Testis (tissue), 3 donors: ENCODE measurements around the gene SLC37A1. TPM values are rescaled to one million over a fixed set of nuclear protein-coding genes. Genes with fewer than 3 reads are reported as not detected.

ENCODE experiments used
- DNase-seq: peaks from one replicate; pipeline ENCODE4 v3.0.0-alpha.2; 2019
- H3K27ac ChIP-seq, 2 donors: fragments of 200-600 bp; sonication (generic); one replicate each; pipeline ENCODE4 v1.5.1; 2019
- H3K27me3 ChIP-seq: fragments of 200-600 bp; sonication (generic); one replicate; pipeline ENCODE4 v1.5.1; 2019
- H3K36me3 ChIP-seq: fragments of 200-600 bp; sonication (generic); one replicate; pipeline ENCODE4 v1.5.1; 2017; ENCODE audit warnings: low read depth; ENCODE audit errors: missing control alignments
- H3K4me1 ChIP-seq: fragments of 200-600 bp; sonication (generic); one replicate; pipeline ENCODE4 v1.5.1; 2019
- H3K4me3 ChIP-seq, 2 donors: fragments of 200-600 bp; sonication (generic); one replicate each; pipeline ENCODE4 v1.5.1; 2017 to 2019
- H3K9me3 ChIP-seq: fragments of 200-600 bp; sonication (generic); one replicate; pipeline ENCODE4 v1.5.1; 2017
- POLR2A ChIP-seq: fragments of 450-650 bp; IDR thresholded peaks from one replicate; pipeline ENCODE4 v1.6.1; 2017; ENCODE audit warnings: antibody characterized with exemption, mild to moderate bottlenecking, moderate library complexity
- WGBS, 2 donors: methylation state at CpG; one replicate each; pipeline ENCODE4 v1.1.5; 2018; 5-methylcytosine and 5-hydroxymethylcytosine counted together
- intact Hi-C: fragments of 100-400 bp; cut with DNase I; formaldehyde crosslinking; loops from one replicate; pipeline ENCODE4 v1.15.1; 2023; ENCODE audit warnings: low total_unique reads
- polyA plus RNA-seq: library from polyadenylated mRNA; stranded (reverse); fragments of 350-450 nt; fragmentation: Illumina TruSeq; extraction: RNeasy Lipid Tissue Mini Kit (QIAGEN cat#74804); gene quantifications from one replicate; pipeline ENCODE4 v1.2.3, GENCODE V29; 2014; ENCODE audit warnings: low read depth, low replicate concordance; ENCODE audit not compliant: insufficient read depth
- total RNA-seq, 2 donors: library from RNA; depleted of rRNA; stranded (reverse); fragments of >200 nt; gene quantifications; one replicate each; pipeline ENCODE4 v1.2.3, GENCODE V29; 2016
- TF ChIP-seq, protein P1 (sequence below), 3 experiments: fragments of 450-650 bp in 2 of 3; fragments of 200-600 bp in 1 of 3; sonication (generic) in 1 of 3; IDR thresholded peaks; one replicate each; pipeline ENCODE4 v1.5.1; 2016 to 2019; ENCODE audit warnings: antibody characterized with exemption in 3 of 3, mild to moderate bottlenecking in 2 of 3, moderate library complexity in 1 of 3

Gene SLC37A1
- total and polyA plus RNA-seq, 3 donors from 2014 or later: 22.6 to 48.3 (median 24.3) TPM

DNA sequence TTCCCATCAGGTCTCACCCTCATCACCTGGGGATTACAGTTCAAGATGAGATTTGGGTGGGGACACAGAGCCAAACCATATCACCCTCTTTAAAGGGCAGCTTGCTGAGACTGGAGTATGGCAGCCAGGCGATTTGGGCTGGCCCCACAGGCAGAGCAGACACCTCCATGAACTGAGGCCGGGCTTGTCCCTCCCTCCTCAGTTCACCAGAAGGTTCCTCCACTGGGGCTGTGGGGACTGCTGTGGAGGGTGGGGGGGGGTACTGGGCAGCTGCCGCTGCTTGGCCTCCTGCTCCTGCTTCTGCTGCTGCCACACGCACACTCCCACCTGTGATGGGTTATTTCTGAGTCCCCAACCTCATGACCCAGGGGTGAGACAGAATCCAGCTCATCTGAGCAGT lies 85.8 kb downstream of the SLC37A1 start:
- Histone ChIP-seq H3K27ac (no peak overlapping the region), H3K4me1 (no peaks in the 10 kb centered on the region), H3K9me3 (no peaks in the 10 kb centered on the region), H3K36me3 (no peaks in the 10 kb centered on the region), H3K4me3 (no peak overlapping the region), H3K27me3 (no peaks in the 10 kb centered on the region)
- TF ChIP-seq, protein P1, sequence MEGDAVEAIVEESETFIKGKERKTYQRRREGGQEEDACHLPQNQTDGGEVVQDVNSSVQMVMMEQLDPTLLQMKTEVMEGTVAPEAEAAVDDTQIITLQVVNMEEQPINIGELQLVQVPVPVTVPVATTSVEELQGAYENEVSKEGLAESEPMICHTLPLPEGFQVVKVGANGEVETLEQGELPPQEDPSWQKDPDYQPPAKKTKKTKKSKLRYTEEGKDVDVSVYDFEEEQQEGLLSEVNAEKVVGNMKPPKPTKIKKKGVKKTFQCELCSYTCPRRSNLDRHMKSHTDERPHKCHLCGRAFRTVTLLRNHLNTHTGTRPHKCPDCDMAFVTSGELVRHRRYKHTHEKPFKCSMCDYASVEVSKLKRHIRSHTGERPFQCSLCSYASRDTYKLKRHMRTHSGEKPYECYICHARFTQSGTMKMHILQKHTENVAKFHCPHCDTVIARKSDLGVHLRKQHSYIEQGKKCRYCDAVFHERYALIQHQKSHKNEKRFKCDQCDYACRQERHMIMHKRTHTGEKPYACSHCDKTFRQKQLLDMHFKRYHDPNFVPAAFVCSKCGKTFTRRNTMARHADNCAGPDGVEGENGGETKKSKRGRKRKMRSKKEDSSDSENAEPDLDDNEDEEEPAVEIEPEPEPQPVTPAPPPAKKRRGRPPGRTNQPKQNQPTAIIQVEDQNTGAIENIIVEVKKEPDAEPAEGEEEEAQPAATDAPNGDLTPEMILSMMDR (IDR thresholded peaks at IDR 0.05): no peak
- TF ChIP-seq POLR2A: no peak
- WGBS, 2 donors: 86 to 100% methylated on average over 1 to 4 of the region's 4 CpGs
- DNase-seq: no peak
- intact Hi-C loops: loop anchor here (10.0 kb wide), 1 partner anchor 225 kb away; no protein-coding TSS in a partner anchor

DNA sequence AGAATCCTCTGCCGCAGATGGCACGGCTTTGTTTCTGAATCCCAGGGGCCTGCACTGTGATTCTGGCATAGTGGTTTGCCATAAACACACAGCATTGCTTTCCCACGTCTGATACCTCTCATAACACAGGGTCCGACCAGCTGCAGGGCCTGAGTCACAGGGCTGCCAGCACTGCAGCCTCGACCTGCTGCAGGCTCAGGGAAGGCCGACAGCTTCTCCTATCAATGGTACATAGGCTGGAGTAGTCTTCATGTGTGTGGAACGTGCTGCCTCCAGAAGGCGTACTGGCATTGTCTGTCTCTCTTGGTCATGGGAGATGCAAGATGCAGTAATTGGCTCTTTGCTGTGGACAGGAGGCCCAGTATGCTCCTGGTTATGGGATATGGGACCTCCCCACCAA lies 86.3 kb downstream of the SLC37A1 start:
- WGBS, 2 donors: 92 to 94% methylated on average over 8 of the region's 8 CpGs
- Histone ChIP-seq H3K4me3 (no peak overlapping the region), H3K9me3 (no peaks in the 10 kb centered on the region), H3K27me3 (no peaks in the 10 kb centered on the region), H3K27ac (no peak overlapping the region), H3K4me1 (no peaks in the 10 kb centered on the region), H3K36me3 (no peaks in the 10 kb centered on the region)
- intact Hi-C loops: loop anchor here (10.0 kb wide), 1 partner anchor 225 kb away; no protein-coding TSS in a partner anchor
- no peak for DNase-seq
- TF ChIP-seq, protein P1 (IDR thresholded peaks at IDR 0.05): no peak
- no peak for TF ChIP-seq POLR2A

DNA sequence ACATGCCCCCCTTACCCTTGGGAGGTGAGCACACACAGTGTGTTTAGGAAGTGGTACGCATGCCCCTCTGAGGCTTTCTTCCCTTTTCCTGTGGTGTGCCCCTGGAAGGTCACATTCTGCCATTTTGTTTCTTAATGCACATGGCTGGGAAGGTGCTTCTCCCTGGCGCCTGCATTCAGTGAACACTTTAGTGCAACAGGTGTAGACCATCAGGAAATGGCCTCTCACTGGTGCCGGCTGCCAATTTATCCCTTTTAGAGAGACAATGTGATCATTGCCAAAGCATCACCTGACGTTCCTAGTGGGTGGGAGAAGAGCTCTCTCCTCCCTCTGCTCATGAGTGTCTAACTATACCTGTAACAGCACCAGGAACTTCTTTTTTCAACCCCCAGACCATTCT lies 88.0 kb downstream of the SLC37A1 start:
- Histone ChIP-seq H3K9me3 (no peaks in the 10 kb centered on the region), H3K4me1 (no peaks in the 10 kb centered on the region), H3K4me3 (no peak overlapping the region), H3K27me3 (no peaks in the 10 kb centered on the region), H3K36me3 (no peaks in the 10 kb centered on the region), H3K27ac (no peak overlapping the region)
- intact Hi-C loops: no loop called here
- TF ChIP-seq, protein P1 (IDR thresholded peaks at IDR 0.05): no peak
- no peak for TF ChIP-seq POLR2A
- no peak for DNase-seq
- WGBS, 2 donors: 68 to 73% methylated on average over 3 to 4 of the region's 4 CpGs

DNA sequence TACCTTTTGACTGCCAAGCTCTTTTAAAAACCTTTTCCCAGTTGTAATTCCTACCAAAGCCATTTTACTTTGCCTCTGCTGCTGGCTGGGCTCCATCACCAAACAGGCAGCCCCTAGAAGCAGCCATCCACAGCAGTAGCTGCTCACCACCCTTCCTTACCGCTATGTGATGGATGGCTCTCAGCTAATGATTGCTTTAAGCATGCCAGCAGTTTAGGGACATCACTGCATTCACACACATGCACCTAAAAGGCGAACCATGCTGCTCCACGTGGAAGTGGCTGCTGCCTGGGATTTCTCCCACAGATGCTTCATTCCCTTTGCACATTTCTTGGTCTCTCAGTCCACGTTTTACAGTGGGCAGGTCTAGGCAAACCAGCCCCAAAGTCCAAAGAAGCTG lies 93.5 kb downstream of the SLC37A1 start:
- 79 to 80% methylated on average over 4 of the region's 4 CpGs for WGBS, 2 donors
- TF ChIP-seq POLR2A: no peak
- TF ChIP-seq, protein P1 (IDR thresholded peaks at IDR 0.05): no peak
- H3K4me3 ChIP-seq: no peak overlapping the region
- no peaks in the 10 kb centered on the region for H3K9me3 ChIP-seq
- no peaks in the 10 kb centered on the region for H3K4me1 ChIP-seq
- no peaks in the 10 kb centered on the region for H3K27me3 ChIP-seq
- DNase-seq: no peak
- H3K36me3 ChIP-seq: no peaks in the 10 kb centered on the region
- no peak overlapping the region for H3K27ac ChIP-seq
- intact Hi-C loops: no loop called here

DNA sequence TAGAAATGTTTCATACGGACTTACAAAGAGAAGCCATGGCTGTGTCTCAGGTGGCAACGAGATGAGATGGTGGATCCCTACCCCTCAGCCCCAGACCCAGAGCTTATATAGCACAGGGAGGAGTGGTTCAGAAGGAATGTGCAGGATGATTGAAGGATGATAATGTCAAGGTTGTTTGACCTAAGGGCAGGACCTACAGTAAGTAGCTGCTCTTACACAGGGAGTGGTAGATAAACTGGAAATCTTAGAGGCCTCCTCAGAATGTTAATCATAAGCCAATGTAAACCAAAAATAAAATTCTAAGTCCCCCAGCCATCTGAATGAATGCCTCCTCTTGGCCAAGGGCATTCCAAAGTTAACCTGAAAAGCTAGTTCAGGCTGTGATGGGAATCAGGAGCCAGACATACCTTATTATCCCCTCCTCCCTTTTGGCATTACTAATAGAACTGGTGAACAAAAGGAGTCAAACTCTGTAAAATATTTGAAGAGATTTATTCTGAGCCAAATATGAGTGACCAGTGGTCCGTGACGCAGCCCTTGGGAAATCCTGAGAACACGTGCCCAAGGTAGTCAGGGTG lies 94.0 kb downstream of the SLC37A1 start:
- intact Hi-C loops: no loop called here
- DNase-seq: no peak
- H3K9me3 ChIP-seq: no peaks in the 10 kb centered on the region
- H3K36me3 ChIP-seq: no peaks in the 10 kb centered on the region
- H3K4me1 ChIP-seq: no peaks in the 10 kb centered on the region
- no peaks in the 10 kb centered on the region for H3K27me3 ChIP-seq
- 80 to 82% methylated on average over 5 of the region's 5 CpGs for WGBS, 2 donors
- H3K4me3 ChIP-seq: no peak overlapping the region
- H3K27ac ChIP-seq: no peak overlapping the region
- no peak for TF ChIP-seq POLR2A
- TF ChIP-seq, protein P1 (IDR thresholded peaks at IDR 0.05): no peak
